Activated B cell treated with CpG ODN at 0.5 μM for 24 hours (primary cell): ENCODE data around the gene USP8. TPM values are rescaled to one million over a fixed set of nuclear protein-coding genes. Genes with fewer than 3 reads are reported as not detected.
"Not testable (repeated sequence)": the region's sequence is repeated elsewhere in the genome, so short reads cannot be mapped to it uniquely, and the experiment has no call there.

ENCODE experiments used
- ATAC-seq: fragments of 200-7000 bp; cut with Tn5 transposase; one replicate; pipeline ENCODE4 v1.10.0; 2021; ENCODE audit warnings: low read depth, mild to moderate bottlenecking, moderate library complexity
- CTCF ChIA-PET: fragments of 350-600 bp; sonication (Branson Sonifier 250); formaldehyde crosslinking; loops from one replicate; lab custom pipeline; 2021; ENCODE audit warnings: antibody characterized with exemption; lab: Charles Lee
- POLR2A ChIA-PET: fragments of 350-600 bp; sonication (Branson Sonifier 250); formaldehyde crosslinking; loops from one replicate; lab custom pipeline; 2021; ENCODE audit warnings: antibody characterized with exemption; lab: Charles Lee
- DNase-seq: peaks from one replicate; pipeline ENCODE4 v3.0.0; 2022
- H3K27ac Mint-ChIP-seq: one replicate; pipeline ENCODE4 v1.8.0; 2020; ENCODE audit warnings: mixed read lengths
- H3K27me3 Mint-ChIP-seq: one replicate; pipeline ENCODE4 v1.8.0; 2021; ENCODE audit warnings: mixed read lengths
- H3K36me3 Mint-ChIP-seq: one replicate; pipeline ENCODE4 v1.8.0; 2021; ENCODE audit warnings: low read depth, mixed read lengths
- H3K4me1 Mint-ChIP-seq: one replicate; pipeline ENCODE4 v1.8.0; 2021; ENCODE audit warnings: mixed read lengths
- H3K4me3 Mint-ChIP-seq: one replicate; pipeline ENCODE4 v1.8.0; 2020; ENCODE audit warnings: mild to moderate bottlenecking, mixed read lengths
- H3K9me3 Mint-ChIP-seq: one replicate; pipeline ENCODE4 v1.8.0; 2020; ENCODE audit warnings: mixed read lengths
- intact Hi-C: fragments of 100-400 bp; cut with micrococcal nuclease; formaldehyde crosslinking; loops from one replicate; pipeline ENCODE4 v1.15.1; 2024
- total RNA-seq: library from RNA; stranded (reverse); gene quantifications from 2 replicates; pipeline ENCODE4 v1.2.3, GENCODE V29; 2022
- TF ChIP-seq, protein P1 (sequence below): fragments of 200-600 bp; IDR thresholded peaks from one replicate; pipeline ENCODE4 v1.8.0; 2022; ENCODE audit warnings: antibody characterized with exemption, mild to moderate bottlenecking

USP8 gene
- total RNA-seq, 1 donor from 2014 or later = 78.3 TPM

- intact Hi-C loops = loop anchor here (10.0 kb wide), 1 partner anchor 131 kb away; no protein-coding TSS in a partner anchor
- DNase-seq (no peak), ATAC-seq (no peak)
- Mint-ChIP-seq H3K4me3 (no peak overlapping the region), H3K27ac (no peak overlapping the region), H3K27me3 (no peaks in the 10 kb centered on the region), H3K4me1 (peaks cover 2% of the 10 kb centered on the region), H3K36me3 (peaks cover 83% of the 10 kb centered on the region), H3K9me3 (no peaks in the 10 kb centered on the region)
- ChIA-PET CTCF (no interaction called here), POLR2A (no interaction called here)
- TF ChIP-seq, protein P1, sequence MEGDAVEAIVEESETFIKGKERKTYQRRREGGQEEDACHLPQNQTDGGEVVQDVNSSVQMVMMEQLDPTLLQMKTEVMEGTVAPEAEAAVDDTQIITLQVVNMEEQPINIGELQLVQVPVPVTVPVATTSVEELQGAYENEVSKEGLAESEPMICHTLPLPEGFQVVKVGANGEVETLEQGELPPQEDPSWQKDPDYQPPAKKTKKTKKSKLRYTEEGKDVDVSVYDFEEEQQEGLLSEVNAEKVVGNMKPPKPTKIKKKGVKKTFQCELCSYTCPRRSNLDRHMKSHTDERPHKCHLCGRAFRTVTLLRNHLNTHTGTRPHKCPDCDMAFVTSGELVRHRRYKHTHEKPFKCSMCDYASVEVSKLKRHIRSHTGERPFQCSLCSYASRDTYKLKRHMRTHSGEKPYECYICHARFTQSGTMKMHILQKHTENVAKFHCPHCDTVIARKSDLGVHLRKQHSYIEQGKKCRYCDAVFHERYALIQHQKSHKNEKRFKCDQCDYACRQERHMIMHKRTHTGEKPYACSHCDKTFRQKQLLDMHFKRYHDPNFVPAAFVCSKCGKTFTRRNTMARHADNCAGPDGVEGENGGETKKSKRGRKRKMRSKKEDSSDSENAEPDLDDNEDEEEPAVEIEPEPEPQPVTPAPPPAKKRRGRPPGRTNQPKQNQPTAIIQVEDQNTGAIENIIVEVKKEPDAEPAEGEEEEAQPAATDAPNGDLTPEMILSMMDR = no peak
Measured at GRCh38 chr15:50493625-50494024, 69.4 kb downstream of the USP8 start.

DNA sequence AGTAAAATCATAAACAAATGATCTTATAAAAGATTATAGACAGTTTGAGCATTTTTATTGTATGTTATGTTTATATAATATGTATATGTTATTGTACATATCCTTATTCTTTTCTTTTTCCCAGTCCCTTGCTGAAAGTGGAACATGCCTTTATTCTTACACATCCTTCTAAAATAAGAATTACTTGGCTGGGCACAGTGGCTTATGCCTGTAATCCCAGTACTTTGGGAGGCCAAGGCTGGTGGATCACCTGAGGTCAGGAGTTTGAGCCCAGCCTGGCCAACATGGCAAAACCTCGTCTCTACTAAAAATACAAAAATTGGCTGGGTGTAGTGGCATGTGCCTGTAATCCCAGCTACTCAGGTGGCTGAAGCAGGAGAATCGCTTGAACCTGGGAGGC, 70.3 kb downstream of the USP8 start:
- H3K4me1 Mint-ChIP-seq, H3K27me3 Mint-ChIP-seq, H3K27ac Mint-ChIP-seq, ATAC-seq, CTCF ChIA-PET, DNase-seq, H3K9me3 Mint-ChIP-seq, H3K4me3 Mint-ChIP-seq: not testable (repeated sequence)
- intact Hi-C loops = loop anchor here (10.0 kb wide), 1 partner anchor 130 kb away; no protein-coding TSS in a partner anchor
- POLR2A ChIA-PET = interaction anchor here (0.7 kb wide), 1 partner anchor 50 kb away, joined by 7 read pairs; no protein-coding TSS in a partner anchor
- peaks cover 86% of the 10 kb centered on the region for H3K36me3 Mint-ChIP-seq

GRCh38 chr15:50496692-50497091, 72.5 kb downstream of the USP8 start:
- Mint-ChIP-seq H3K4me3 (no peak overlapping the region), H3K9me3 (no peaks in the 10 kb centered on the region), H3K4me1 (peaks cover 13% of the 10 kb centered on the region), H3K27me3 (no peaks in the 10 kb centered on the region), H3K36me3 (peaks cover 82% of the 10 kb centered on the region), H3K27ac (no peak overlapping the region)
- POLR2A ChIA-PET = no interaction called here
- intact Hi-C loops = loop anchor here (10.0 kb wide), 1 partner anchor 128 kb away; no protein-coding TSS in a partner anchor
- CTCF ChIA-PET = no interaction called here
- DNase-seq = no peak
- no peak for ATAC-seq
- TF ChIP-seq, protein P1 = no peak

DNA sequence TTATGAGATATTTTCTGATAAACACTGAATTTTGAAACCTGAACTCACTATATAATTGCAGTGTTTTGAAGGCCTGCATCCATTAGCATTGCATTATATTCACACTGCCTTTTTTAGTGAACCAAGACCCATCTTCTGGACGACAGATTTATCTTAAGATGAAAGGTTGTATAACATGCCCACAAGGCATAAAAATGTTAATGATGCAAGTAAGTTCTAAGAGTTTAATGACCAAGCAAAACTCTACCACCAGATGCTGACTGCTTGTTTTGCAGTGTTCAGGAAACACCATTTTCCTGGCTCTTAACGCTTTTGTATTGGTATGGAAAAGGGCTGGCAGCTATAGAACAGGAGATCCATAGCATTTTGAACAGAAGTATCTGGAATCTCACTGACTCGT, 76.1 kb downstream of the USP8 start:
- H3K4me1 Mint-ChIP-seq = peaks cover 13% of the 10 kb centered on the region
- H3K36me3 Mint-ChIP-seq = peaks cover 67% of the 10 kb centered on the region
- H3K27ac Mint-ChIP-seq = no peak overlapping the region
- no peak overlapping the region for H3K4me3 Mint-ChIP-seq
- ChIA-PET CTCF (no interaction called here), POLR2A (no interaction called here)
- no peaks in the 10 kb centered on the region for H3K27me3 Mint-ChIP-seq
- TF ChIP-seq, protein P1 = no peak
- DNase-seq = no peak
- intact Hi-C loops = no loop called here
- no peak for ATAC-seq
- H3K9me3 Mint-ChIP-seq = no peaks in the 10 kb centered on the region

DNA sequence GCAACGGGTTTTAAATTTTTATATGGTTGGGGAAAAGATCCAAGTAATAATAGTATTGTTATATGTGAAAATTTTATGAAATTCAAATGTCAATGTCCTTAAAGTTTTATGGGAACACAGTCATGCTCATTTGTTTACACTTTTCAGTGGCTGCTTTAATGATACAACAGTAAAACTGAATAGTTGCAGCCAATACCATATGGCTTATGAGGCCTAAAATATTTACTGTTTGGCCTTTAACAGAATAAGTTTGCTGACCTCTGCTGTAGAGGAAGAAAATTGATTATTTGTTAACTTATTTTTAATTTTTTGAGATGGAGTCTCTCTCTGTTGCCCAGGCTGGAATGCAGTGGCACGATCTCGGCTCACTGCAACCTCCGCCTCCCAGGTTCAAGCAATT, 77.6 kb downstream of the USP8 start:
- ATAC-seq (no peak), DNase-seq (no peak)
- no peak overlapping the region for H3K27ac Mint-ChIP-seq
- no peak overlapping the region for H3K4me3 Mint-ChIP-seq
- H3K27me3 Mint-ChIP-seq = no peaks in the 10 kb centered on the region
- no peaks in the 10 kb centered on the region for H3K9me3 Mint-ChIP-seq
- intact Hi-C loops = no loop called here
- POLR2A ChIA-PET = no interaction called here
- peaks cover 13% of the 10 kb centered on the region for H3K4me1 Mint-ChIP-seq
- H3K36me3 Mint-ChIP-seq = peaks cover 54% of the 10 kb centered on the region
- TF ChIP-seq, protein P1 = no peak
- CTCF ChIA-PET = no interaction called here

DNA sequence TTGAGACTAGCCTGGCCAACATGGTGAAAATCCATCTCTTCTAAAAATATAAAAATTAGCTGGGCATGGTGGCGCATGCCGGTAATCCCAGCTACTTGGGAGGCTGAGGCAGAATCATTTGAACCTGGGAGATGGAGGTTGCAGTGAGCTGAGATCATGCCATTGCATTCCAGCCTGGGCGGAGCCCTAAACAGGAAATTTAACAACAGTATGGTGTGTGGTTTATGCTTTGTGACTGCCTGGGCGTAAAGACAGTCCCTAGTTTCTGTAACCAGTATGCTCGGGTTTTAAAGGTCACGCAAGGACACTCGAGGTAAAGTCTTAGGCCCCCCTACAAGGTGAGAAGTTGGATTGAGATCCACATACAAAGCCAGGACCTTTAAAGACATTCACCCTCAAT, 78.9 kb downstream of the USP8 start:
- DNase-seq (no peak), ATAC-seq (no peak)
- Mint-ChIP-seq H3K27me3 (no peaks in the 10 kb centered on the region), H3K36me3 (peaks cover 44% of the 10 kb centered on the region), H3K27ac (no peak overlapping the region), H3K4me3 (no peak overlapping the region), H3K9me3 (no peaks in the 10 kb centered on the region), H3K4me1 (peaks cover 13% of the 10 kb centered on the region)
- ChIA-PET POLR2A (interaction anchor here (0.6 kb wide), 1 partner anchor 127 kb away, joined by 7 read pairs; no protein-coding TSS in a partner anchor), CTCF (interaction anchor here (0.6 kb wide), 1 partner anchor 239 kb away, joined by 4 read pairs; no protein-coding TSS in a partner anchor)
- intact Hi-C loops = no loop called here
- TF ChIP-seq, protein P1 = no peak

- H3K27me3 Mint-ChIP-seq, H3K27ac Mint-ChIP-seq, intact Hi-C loops, H3K4me1 Mint-ChIP-seq, ATAC-seq, CTCF ChIA-PET, H3K9me3 Mint-ChIP-seq, POLR2A ChIA-PET, H3K4me3 Mint-ChIP-seq, DNase-seq: not testable (repeated sequence)
- peaks cover 28% of the 10 kb centered on the region for H3K36me3 Mint-ChIP-seq
Measured at GRCh38 chr15:50505656-50506055, 81.5 kb downstream of the USP8 start.
